SU-DHL-6 (cell line): Measurements from ENCODE around the gene ULBP2.
A peak's percentile ranks its signal among the peaks of the same experiment; 100 is the strongest.

Experiments used
- H2AFZ ChIP-seq: fragments of 200-600 bp; sonication (generic); 2 replicates; pipeline ENCODE4 v1.6.1; 2014; ENCODE audit warnings: low read depth, mild to moderate bottlenecking, moderate library complexity, mixed read lengths, antibody characterized with exemption, low read length; ENCODE audit not compliant: severe bottlenecking
- H3F3A ChIP-seq: fragments of 200-600 bp; shearing (Covaris generic); 2 replicates; pipeline ENCODE4 v1.6.0; 2016; ENCODE audit warnings: antibody characterized with exemption, mild to moderate bottlenecking; ENCODE audit not compliant: insufficient read depth
- H3K27ac ChIP-seq: fragments of 200-600 bp; sonication (generic); 2 replicates; pipeline ENCODE4 v1.5.1; 2016; ENCODE audit warnings: low read depth, mild to moderate bottlenecking, low read length, moderate library complexity, mixed read lengths
- H3K27me3 ChIP-seq: fragments of 200-600 bp; sonication (generic), shearing (Covaris generic); 2 replicates; pipeline ENCODE4 v1.6.0; 2014; ENCODE audit warnings: mild to moderate bottlenecking, low read length
- H3K36me3 ChIP-seq: fragments of 200-600 bp; sonication (generic); 2 replicates; pipeline ENCODE4 v1.6.1; 2014; ENCODE audit warnings: mild to moderate bottlenecking, low read length, mixed read lengths
- H3K4me2 ChIP-seq: fragments of 300-600, 200-600 bp; shearing (Covaris generic), sonication (generic); 2 replicates; pipeline ENCODE4 v1.6.0; 2014; ENCODE audit warnings: low read length, low read depth, mild to moderate bottlenecking; ENCODE audit not compliant: poor library complexity, severe bottlenecking
- H3K4me3 ChIP-seq: fragments of 200-600 bp; sonication (generic); 2 replicates; pipeline ENCODE4 v1.5.1; 2014; ENCODE audit warnings: antibody characterized with exemption, low read length, mild to moderate bottlenecking, mixed read lengths; ENCODE audit not compliant: insufficient read depth, poor library complexity, severe bottlenecking
- H3K79me2 ChIP-seq: fragments of 200-600 bp; sonication (generic); 2 replicates; pipeline ENCODE4 v1.6.1; 2014; ENCODE audit warnings: mild to moderate bottlenecking, low read length, moderate library complexity; ENCODE audit not compliant: insufficient read depth
- H3K9ac ChIP-seq: fragments of 200-600 bp; sonication (generic); 2 replicates; pipeline ENCODE4 v1.7.0; 2014; ENCODE audit warnings: mild to moderate bottlenecking, low read length
- H3K9me2 ChIP-seq: fragments of 200-600 bp; sonication (generic); replicated peaks from 2 replicates; pipeline ENCODE4 v1.6.1; 2014; ENCODE audit warnings: low read length; ENCODE audit not compliant: insufficient read depth
- H3K9me3 ChIP-seq: fragments of 200-600 bp; sonication (generic); 2 replicates; pipeline ENCODE4 v1.6.1; 2014; ENCODE audit warnings: low read length, mixed read lengths; ENCODE audit not compliant: insufficient read depth
- H4K20me1 ChIP-seq: fragments of 200-600 bp; sonication (generic); 2 replicates; pipeline ENCODE4 v1.6.1; 2014; ENCODE audit warnings: low read depth, mild to moderate bottlenecking, antibody characterized with exemption, low read length, moderate library complexity, mixed read lengths
- EZH2phosphoT487 ChIP-seq: fragments of 200-600 bp; sonication (generic), shearing (Covaris generic); conservative IDR thresholded peaks from 2 replicates; pipeline ENCODE4 v1.6.1; 2018; ENCODE audit warnings: mild to moderate bottlenecking, antibody characterized with exemption, low read length, moderate library complexity, mixed read lengths
- TF ChIP-seq, protein P1 (sequence below): fragments of 200-600 bp; sonication (generic); IDR thresholded peaks from one replicate; pipeline ENCODE4 v1.5.1; 2017; ENCODE audit warnings: antibody characterized with exemption, mild to moderate bottlenecking, low read length, moderate library complexity; ENCODE audit not compliant: insufficient read depth, poor library complexity, severe bottlenecking

Gene ULBP2

GRCh38 chr6:149941583-149942460 lies at the start of gene ULBP2:
TSS of gene ULBP2 (plus strand) at chr6:149942014. CDS start at chr6:149942073, 59 bp downstream.
- H3K27ac ChIP-seq = no peak within 1 kb of the TSS
- H3K79me2 ChIP-seq = no peaks in the 10 kb centered on the region
- no peaks in the 10 kb centered on the region for H3K36me3 ChIP-seq
- no peaks in the 10 kb centered on the region for H3K9me3 ChIP-seq
- H3K4me2 ChIP-seq = peak within 1 kb of the TSS; percentile 81
- no peaks in the 10 kb centered on the region for H4K20me1 ChIP-seq
- H3K9ac ChIP-seq = peak within 1 kb of the TSS; percentile 62
- H3K9me2 ChIP-seq = no peaks in the 10 kb centered on the region
- peak within 1 kb of the TSS; percentile 68 for H3K4me3 ChIP-seq
- H2AFZ ChIP-seq = peak within 1 kb of the TSS; percentile 93
- no peaks in the 10 kb centered on the region for H3K27me3 ChIP-seq
- H3F3A ChIP-seq = no peaks in the 10 kb centered on the region; the same call in 1 of the 2 replicates
- TF ChIP-seq EZH2phosphoT487 = no peak
- TF ChIP-seq, protein P1, sequence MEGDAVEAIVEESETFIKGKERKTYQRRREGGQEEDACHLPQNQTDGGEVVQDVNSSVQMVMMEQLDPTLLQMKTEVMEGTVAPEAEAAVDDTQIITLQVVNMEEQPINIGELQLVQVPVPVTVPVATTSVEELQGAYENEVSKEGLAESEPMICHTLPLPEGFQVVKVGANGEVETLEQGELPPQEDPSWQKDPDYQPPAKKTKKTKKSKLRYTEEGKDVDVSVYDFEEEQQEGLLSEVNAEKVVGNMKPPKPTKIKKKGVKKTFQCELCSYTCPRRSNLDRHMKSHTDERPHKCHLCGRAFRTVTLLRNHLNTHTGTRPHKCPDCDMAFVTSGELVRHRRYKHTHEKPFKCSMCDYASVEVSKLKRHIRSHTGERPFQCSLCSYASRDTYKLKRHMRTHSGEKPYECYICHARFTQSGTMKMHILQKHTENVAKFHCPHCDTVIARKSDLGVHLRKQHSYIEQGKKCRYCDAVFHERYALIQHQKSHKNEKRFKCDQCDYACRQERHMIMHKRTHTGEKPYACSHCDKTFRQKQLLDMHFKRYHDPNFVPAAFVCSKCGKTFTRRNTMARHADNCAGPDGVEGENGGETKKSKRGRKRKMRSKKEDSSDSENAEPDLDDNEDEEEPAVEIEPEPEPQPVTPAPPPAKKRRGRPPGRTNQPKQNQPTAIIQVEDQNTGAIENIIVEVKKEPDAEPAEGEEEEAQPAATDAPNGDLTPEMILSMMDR = no peak

DNA sequence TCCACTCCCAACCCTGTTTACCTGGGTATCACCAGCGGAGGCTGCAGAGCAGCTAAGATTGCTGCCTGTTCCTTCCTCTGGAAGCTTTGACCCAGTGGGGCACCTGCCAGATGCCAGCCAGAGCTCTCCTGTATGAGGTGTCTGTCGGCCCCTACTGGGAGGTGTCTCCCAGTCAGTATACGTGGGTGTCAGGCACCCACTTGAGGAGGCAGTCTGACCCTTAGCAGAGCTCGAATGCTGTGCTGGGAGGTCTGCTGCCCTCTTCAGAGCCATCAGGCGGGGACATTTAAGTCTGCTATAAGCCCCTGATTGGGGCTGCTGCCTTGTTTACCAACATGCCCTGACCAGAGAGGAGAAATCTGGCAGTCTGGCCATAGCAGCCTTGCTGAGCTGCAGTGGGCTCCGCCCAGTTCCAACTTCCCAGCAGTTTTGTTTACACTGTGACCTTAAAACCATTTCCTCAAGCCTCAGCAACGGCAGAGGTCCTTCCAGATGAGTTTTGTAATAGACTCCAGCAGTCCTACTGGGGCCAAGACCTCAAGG lies 46.7 kb upstream of the ULBP2 start:
- Histone ChIP-seq H3K36me3 (no peaks in the 10 kb centered on the region), H3K9me2 (no peaks in the 10 kb centered on the region), H2AFZ (no peak overlapping the region), H3K9ac (no peak overlapping the region), H3K4me2 (no peak overlapping the region), H3K9me3 (no peaks in the 10 kb centered on the region), H4K20me1 (no peaks in the 10 kb centered on the region), H3K79me2 (no peaks in the 10 kb centered on the region), H3K27ac (no peak overlapping the region), H3K4me3 (no peak overlapping the region), H3K27me3 (no peaks in the 10 kb centered on the region), H3F3A (no peaks in the 10 kb centered on the region)
- no peak for TF ChIP-seq EZH2phosphoT487
- TF ChIP-seq, protein P1 = no peak

- no peak overlapping the region for H3K27ac ChIP-seq
Measured at GRCh38 chr6:149895833-149896271, 46.0 kb upstream of the ULBP2 start.

More at GRCh38 chr6:149895833-149896271, 46.0 kb upstream of the ULBP2 start:
- H3K9me3 ChIP-seq = no peaks in the 10 kb centered on the region
- H4K20me1 ChIP-seq = no peaks in the 10 kb centered on the region
- H3K27me3 ChIP-seq = no peaks in the 10 kb centered on the region
- TF ChIP-seq EZH2phosphoT487 = no peak
- TF ChIP-seq, protein P1 = no peak
- H2AFZ ChIP-seq = no peak overlapping the region
- H3K79me2 ChIP-seq = no peaks in the 10 kb centered on the region
- no peak overlapping the region for H3K4me2 ChIP-seq
- no peaks in the 10 kb centered on the region for H3K9me2 ChIP-seq
- H3K4me3 ChIP-seq = no peak overlapping the region
- no peak overlapping the region for H3K9ac ChIP-seq
- no peaks in the 10 kb centered on the region for H3F3A ChIP-seq
- H3K36me3 ChIP-seq = no peaks in the 10 kb centered on the region
